Liver (tissue), 9 donors: ENCODE measurements around the gene TTLL4. TPM values are rescaled to one million over a fixed set of nuclear protein-coding genes. Genes with fewer than 3 reads are reported as not detected.

ENCODE experiments used
- DNase-seq: peaks from one replicate; pipeline ENCODE4 v3.0.0-alpha.2; 2017; ENCODE audit warnings: low spot score
- H3K27ac ChIP-seq, 2 donors: one replicate each; pipeline ENCODE4 v1.7.0; 2013; ENCODE audit warnings: inconsistent platforms in 2 of 2, low read length in 2 of 2, control low read depth in 1 of 2, low read depth in 1 of 2, mild to moderate bottlenecking in 1 of 2
- H3K27me3 ChIP-seq, 4 donors: one replicate each; pipeline versions ENCODE4 v1.6.1 to v1.7.0; 2013; ENCODE audit warnings: low read length in 3 of 4, inconsistent platforms in 1 of 4, mild to moderate bottlenecking in 1 of 4, moderate library complexity in 1 of 4; ENCODE audit not compliant: control insufficient read depth in 4 of 4, insufficient read depth in 4 of 4
- H3K36me3 ChIP-seq, 4 donors: one replicate each; pipeline versions ENCODE4 v1.6.1 to v1.7.0; 2013; ENCODE audit warnings: low read length in 3 of 4, mild to moderate bottlenecking in 3 of 4, low read depth in 1 of 4, moderate library complexity in 1 of 4; ENCODE audit not compliant: control insufficient read depth in 4 of 4, insufficient read depth in 3 of 4
- H3K4me1 ChIP-seq, 4 donors: one replicate each; pipeline versions ENCODE4 v1.6.1 to v1.7.0; 2013; ENCODE audit warnings: low read length in 3 of 4, mild to moderate bottlenecking in 3 of 4, moderate library complexity in 1 of 4; ENCODE audit not compliant: control insufficient read depth in 4 of 4, insufficient read depth in 4 of 4
- H3K4me3 ChIP-seq, 3 donors: one replicate each; pipeline versions ENCODE4 v1.6.1 to v1.7.0; 2013; ENCODE audit warnings: low read length in 3 of 3, control low read depth in 1 of 3, low read depth in 1 of 3, mild to moderate bottlenecking in 1 of 3
- H3K9ac ChIP-seq, 2 donors: one replicate each; pipeline ENCODE4 v1.7.0; 2013; ENCODE audit warnings: low read length in 2 of 2, mild to moderate bottlenecking in 2 of 2, moderate library complexity in 2 of 2, control low read depth in 1 of 2, low read depth in 1 of 2
- H3K9me3 ChIP-seq, 4 donors: one replicate each; pipeline versions ENCODE4 v1.6.1 to v1.7.0; 2013; ENCODE audit warnings: low read length in 3 of 4; ENCODE audit not compliant: control insufficient read depth in 4 of 4
- ATF3 ChIP-seq: IDR thresholded peaks from 2 replicates; pipeline ENCODE4 v1.6.1; 2016; ENCODE audit warnings: antibody characterized with exemption
- CTCF ChIP-seq: fragments of 150-350 bp; IDR thresholded peaks from 2 replicates; pipeline ENCODE4 v1.5.1; 2017; ENCODE audit warnings: improper control_type of control experiment, low read depth, low read length; ENCODE audit not compliant: missing input control
- FOXA1 ChIP-seq: IDR thresholded peaks from 2 replicates; pipeline ENCODE4 v1.6.1; 2016; ENCODE audit warnings: antibody characterized with exemption
- GABPA ChIP-seq, 2 donors: IDR thresholded peaks in 1 of 2; conservative IDR thresholded peaks in 1 of 2; 2 replicates each; pipeline ENCODE4 v1.6.1; 2016; ENCODE audit warnings: antibody characterized with exemption in 2 of 2, mild to moderate bottlenecking in 1 of 2, moderate library complexity in 1 of 2
- JUND ChIP-seq, 2 donors: IDR thresholded peaks; 2 replicates each; pipeline ENCODE4 v1.6.1; 2016; ENCODE audit warnings: antibody characterized with exemption in 2 of 2
- NR2F2 ChIP-seq: IDR thresholded peaks from 2 replicates; pipeline ENCODE4 v1.6.1; 2016; ENCODE audit warnings: antibody characterized with exemption
- RAD21 ChIP-seq, 2 donors: IDR thresholded peaks; 2 replicates each; pipeline ENCODE4 v1.6.1; 2016; ENCODE audit warnings: antibody characterized with exemption in 2 of 2, mild to moderate bottlenecking in 2 of 2
- REST ChIP-seq: IDR thresholded peaks from 2 replicates; pipeline ENCODE4 v1.6.1; 2016; ENCODE audit warnings: antibody characterized with exemption, mild to moderate bottlenecking
- RXRA ChIP-seq, 2 donors: IDR thresholded peaks; 2 replicates each; pipeline ENCODE4 v1.6.1; 2017 to 2018; ENCODE audit warnings: antibody characterized with exemption in 2 of 2, mild to moderate bottlenecking in 1 of 2
- SP1 ChIP-seq: IDR thresholded peaks from 2 replicates; pipeline ENCODE4 v1.6.1; 2018; ENCODE audit warnings: antibody characterized with exemption, mild to moderate bottlenecking
- ZBTB33 ChIP-seq: IDR thresholded peaks from 2 replicates; pipeline ENCODE4 v1.6.1; 2016; ENCODE audit warnings: antibody characterized with exemption
- WGBS: extraction: QIAGEN DNeasy Blood & Tissue Kit; methylation state at CpG from one replicate; pipeline ENCODE4 v1.1.7; 2013; 5-methylcytosine and 5-hydroxymethylcytosine counted together
- polyA plus RNA-seq, 2 donors: library from polyadenylated mRNA; stranded (reverse) in 1 of 2; unstranded in 1 of 2; fragments of 200-250 nt in 1 of 2; fragments of >200 nt in 1 of 2; fragmentation: Nextera tagmentation in 1 of 2; extraction: Ambion mirVana in 1 of 2; gene quantifications; one replicate each; pipeline versions ENCODE4 v1.2.1 to v1.2.3, GENCODE V29; 2013 to 2015
- total RNA-seq, 2 donors: library from RNA; depleted of rRNA; stranded (reverse); fragments of >200 nt; gene quantifications; one replicate each; pipeline ENCODE4 v1.2.3, GENCODE V29; 2014
- donor health status: healthy.
- donor health status: healthy.
- donor health status: healthy.
- donor health status: healthy.
- donor health status: healthy.

Gene TTLL4
- total and polyA plus RNA-seq, 4 donors: 5.7 to 14.0 (median 6.6) TPM

GRCh38 chr2:218796691-218797090 lies 86.1 kb downstream of the TTLL4 start (continued):
- TF ChIP-seq CTCF (no peak), RXRA (IDR thresholded peaks at IDR 0.05) (no peak), RAD21 (IDR thresholded peaks at IDR 0.05) (no peak)

GRCh38 chr2:218798767-218799504 lies 88.3 kb downstream of the TTLL4 start:
- Histone ChIP-seq H3K9ac (no peak overlapping the region), H3K9me3 (no peaks in the 10 kb centered on the region), H3K27me3 (no peaks in the 10 kb centered on the region), H3K36me3 (peaks cover 0 to 4% (median 1%) of the 10 kb centered on the region in 4 donors), H3K4me3 (no peak overlapping the region), H3K4me1 (peaks cover 0 to 6% (median 4%) of the 10 kb centered on the region in 4 donors), H3K27ac (no peak overlapping the region)
- no peak for DNase-seq
- no peak for TF ChIP-seq REST
- TF ChIP-seq RXRA (IDR thresholded peaks at IDR 0.05): no peak
- TF ChIP-seq CTCF: no peak
- TF ChIP-seq RAD21 (IDR thresholded peaks at IDR 0.05): no peak
- TF ChIP-seq SP1: no peak
- no peak for TF ChIP-seq JUND (IDR thresholded peaks at IDR 0.05)
- no peak for TF ChIP-seq FOXA1
- TF ChIP-seq ZBTB33: no peak
- no peak for TF ChIP-seq NR2F2
- no peak for TF ChIP-seq ATF3
- TF ChIP-seq GABPA (IDR thresholded peaks at IDR 0.05 in 1 of 2, conservative IDR thresholded peaks at IDR 0.05 in 1 of 2): no peak
- 65% methylated on average over 12 of the region's 12 CpGs for WGBS
